K562 (cell line): Measurements from ENCODE around the gene CTIF. TPM values are rescaled to one million over a fixed set of nuclear protein-coding genes. Genes with fewer than 3 reads are reported as not detected.

Experiments used
- ATAC-seq: fragments of 200-7000 bp; cut with Tn5 transposase; 3 replicates; pipeline ENCODE4 v1.9.1; 2020; ENCODE audit warnings: moderate library complexity
- BruUV-seq: library from RNA; stranded (reverse); fragments of 400-500 nt; replicated peaks from 2 replicates; lab custom pipeline; 2021; lab: Mats Ljungman, UMichigan
- CTCF ChIA-PET: fragments of 300-600 bp; formaldehyde crosslinking; extraction: SDS; loops from one replicate; lab custom pipeline; 2021; ENCODE audit warnings: low intra/inter-chr PET ratio; lab: Yijun Ruan, JAX
- POLR2A ChIA-PET: fragments of 300-600, 350-650 bp; sonication (Branson Sonifier 250); formaldehyde crosslinking; extraction: SDS; loops from one replicate; lab custom pipeline; 2021; ENCODE audit warnings: antibody characterized with exemption, inconsistent platforms; lab: Yijun Ruan, JAX
- DNase-seq, 4 experiments: peaks; one replicate each; pipeline versions ENCODE4 v3.0.0 to v3.0.0-alpha.2; 2011 to 2018; ENCODE audit warnings: low spot score in 3 of 4, mixed read lengths in 3 of 4; ENCODE audit errors: extremely low read depth in 1 of 4
- FAIRE-seq: peaks from 2 replicates; lab custom pipeline; 2011; peaks lifted over from hg19 to GRCh38; lab: Jason Lieb, UNC
- H2AFZ ChIP-seq: 2 replicates; pipeline ENCODE4 v1.6.0; 2011; ENCODE audit warnings: low read depth, low read length, control low read depth, inconsistent platforms
- H3K27ac ChIP-seq: fragments of 200-600 bp; 3 replicates; pipeline ENCODE4 v1.8.0; 2011; ENCODE audit warnings: low read depth, mild to moderate bottlenecking, control low read depth, inconsistent platforms, low read length, moderate library complexity, mixed read lengths; ENCODE audit errors: extremely low read depth
- H3K27me3 ChIP-seq, 2 experiments: fragments of 300-600 bp in 1 of 2; 2 replicates in 1 of 2; 3 replicates in 1 of 2; pipeline versions ENCODE4 v1.6.0 to v1.8.0; 2011; ENCODE audit warnings: inconsistent platforms in 2 of 2, low read length in 2 of 2, mild to moderate bottlenecking in 1 of 2, mixed read lengths in 1 of 2, moderate library complexity in 1 of 2; ENCODE audit not compliant: control insufficient read depth in 2 of 2, insufficient read depth in 2 of 2
- H3K36me3 ChIP-seq: fragments of 300-600 bp; 3 replicates; pipeline ENCODE4 v1.8.0; 2011; ENCODE audit warnings: mild to moderate bottlenecking, low read length, inconsistent platforms; ENCODE audit not compliant: control insufficient read depth, insufficient read depth
- H3K4me1 ChIP-seq, 2 experiments: fragments of 200-600 bp in 1 of 2; replicated peaks in 1 of 2; 2 replicates in 1 of 2; 3 replicates in 1 of 2; pipeline versions ENCODE4 v1.5.1 to v1.8.0; 2011; ENCODE audit warnings: inconsistent platforms in 2 of 2, low read length in 2 of 2, mild to moderate bottlenecking in 1 of 2, mixed read lengths in 1 of 2, moderate library complexity in 1 of 2; ENCODE audit not compliant: control insufficient read depth in 2 of 2, insufficient read depth in 2 of 2
- H3K4me2 ChIP-seq: 2 replicates; pipeline ENCODE4 v1.6.1; 2011; ENCODE audit warnings: low read length, control low read depth, inconsistent platforms, mixed read lengths; ENCODE audit not compliant: insufficient read depth
- H3K4me3 ChIP-seq: fragments of 200-600 bp; sonication (generic), shearing (Covaris generic); 2 replicates; pipeline ENCODE4 v1.5.1; 2016; ENCODE audit warnings: control low read depth, inconsistent platforms
- H3K79me2 ChIP-seq: fragments of 200-600 bp; 3 replicates; pipeline ENCODE4 v1.8.0; 2011; ENCODE audit warnings: low read length, inconsistent platforms; ENCODE audit not compliant: control insufficient read depth, insufficient read depth
- H3K9ac ChIP-seq, 2 experiments: 2 replicates each; pipeline versions ENCODE4 v1.6.0 to v1.6.1; 2011; ENCODE audit warnings: low read depth in 2 of 2, low read length in 2 of 2, control low read depth in 1 of 2, inconsistent platforms in 1 of 2, mild to moderate bottlenecking in 1 of 2, mixed read lengths in 1 of 2; ENCODE audit not compliant: insufficient read depth in 1 of 2
- H3K9me1 ChIP-seq: one replicate; pipeline ENCODE4 v1.6.0; 2011; ENCODE audit warnings: inconsistent platforms, mild to moderate bottlenecking, low read length, moderate library complexity; ENCODE audit not compliant: control insufficient read depth, insufficient read depth
- H3K9me3 ChIP-seq: replicated peaks from 2 replicates; pipeline ENCODE4 v1.5.1; 2011; ENCODE audit warnings: low read depth, low read length, inconsistent platforms; ENCODE audit not compliant: control insufficient read depth, insufficient read depth
- H4K20me1 ChIP-seq: replicated peaks from 2 replicates; pipeline ENCODE4 v1.6.1; 2011; ENCODE audit warnings: low read length, inconsistent platforms, mixed read lengths; ENCODE audit not compliant: control insufficient read depth, insufficient read depth
- ESRRB ChIP-seq: fragments of 250-450 bp; sonication (Bioruptor Pico); IDR thresholded peaks from 2 replicates; pipeline ENCODE4 v1.5.0; 2020; ENCODE audit warnings: mild to moderate bottlenecking, moderate library complexity, borderline replicate concordance
- MXI1 ChIP-seq: IDR thresholded peaks from 2 replicates; pipeline ENCODE4 v1.6.1; 2011; ENCODE audit warnings: low read depth, mild to moderate bottlenecking, improper control_type of control experiment, low read length
- NR4A1 ChIP-seq, 2 experiments: fragments of 250-450 bp in 1 of 2; fragments of 450-650 bp in 1 of 2; sonication (Bioruptor Pico) in 1 of 2; IDR thresholded peaks; 2 replicates each; pipeline versions ENCODE4 v1.4.0 to v1.6.1; 2016 to 2020; ENCODE audit warnings: mild to moderate bottlenecking in 2 of 2, missing compliant biosample characterization in 1 of 2, missing genetic modification characterization in 1 of 2, moderate library complexity in 1 of 2
- SIX5 ChIP-seq, 2 experiments: IDR thresholded peaks; 2 replicates each; pipeline ENCODE4 v1.6.1; 2011; ENCODE audit warnings: low read length in 2 of 2, borderline replicate concordance in 1 of 2, low read depth in 1 of 2, mild to moderate bottlenecking in 1 of 2, moderate library complexity in 1 of 2; ENCODE audit not compliant: insufficient read depth in 1 of 2
- TEAD1 ChIP-seq, 2 experiments: fragments of 450-650 bp in 1 of 2; sonication (generic) in 1 of 2; formaldehyde crosslinking; IDR thresholded peaks; 2 replicates each; pipeline versions ENCODE4 v1.4.0 to v1.8.0; 2020 to 2022; ENCODE audit warnings: mild to moderate bottlenecking in 2 of 2, missing genetic modification reagents in 1 of 2
- ZNF384 ChIP-seq: IDR thresholded peaks from 2 replicates; pipeline ENCODE4 v1.6.1; 2012; ENCODE audit warnings: low read depth, low read length, improper control_type of control experiment
- whole genome bisulfite sequencing: fragments of 100-300 bp; shearing (Covaris generic); methylation state at CpG from one replicate; pipeline ENCODE4 v1.1.6; 2016; ENCODE audit warnings: low coverage, mixed read lengths; ENCODE audit not compliant: insufficient coverage; ENCODE audit errors: missing lambda C conversion rate; 5-methylcytosine and 5-hydroxymethylcytosine counted together
- in situ Hi-C: fragments of 300-500 bp; cut with MboI; formaldehyde crosslinking; loops from 4 replicates; pipeline ENCODE4 v1.15.0; 2018; ENCODE audit warnings: inconsistent platforms, mixed read lengths
- intact Hi-C: fragments of 100-400 bp; cut with micrococcal nuclease; formaldehyde crosslinking; loops from 2 replicates; pipeline ENCODE4 v1.14.2; 2022
- polyA plus RNA-seq, 8 experiments: library from polyadenylated mRNA; depleted of rRNA in 4 of 8; stranded (reverse) in 5 of 8; unstranded in 3 of 8; fragments of >200 nt; fragmentation: Nextera tagmentation in 2 of 8; fragmentation: Illumina TruSeq in 1 of 8; extraction: Ambion mirVana in 2 of 8; extraction: Trizol in 1 of 8; gene quantifications; 2 replicates each; pipeline versions ENCODE4 v1.2.1 to v1.2.3, GENCODE V29; 2011 to 2014; ENCODE audit warnings: inconsistent platforms in 1 of 8, missing spikeins in 1 of 8
- total RNA-seq, 7 experiments: library from RNA; depleted of rRNA in 6 of 7; stranded (reverse); fragments of >200 nt in 6 of 7; fragmentation: Illumina TruSeq in 2 of 7; extraction: Trizol in 2 of 7; gene quantifications; 2 replicates each; pipeline versions ENCODE4 v1.2.1 to v1.2.3, GENCODE V29; 2011 to 2021; ENCODE audit warnings: low replicate concordance in 1 of 7
- TF ChIP-seq, protein P1 (sequence below): fragments of 250-450 bp; sonication (Bioruptor Pico); IDR thresholded peaks from 2 replicates; pipeline ENCODE4 v1.5.0; 2021; ENCODE audit warnings: mild to moderate bottlenecking, moderate library complexity
- TF ChIP-seq, protein P2 (sequence below), 2 experiments: fragments of 200-800 bp in 1 of 2; sonication (Bioruptor generic) in 1 of 2; sonication (generic) in 1 of 2; formaldehyde crosslinking in 1 of 2; IDR thresholded peaks in 1 of 2; conservative IDR thresholded peaks in 1 of 2; 2 replicates each; pipeline versions ENCODE4 v1.5.0 to v1.6.1; 2016 to 2020; ENCODE audit warnings: missing compliant biosample characterization in 1 of 2, missing genetic modification characterization in 1 of 2, missing genetic modification reagents in 1 of 2
- TF ChIP-seq, protein P3 (sequence below): sonication (generic); formaldehyde crosslinking; IDR thresholded peaks from 2 replicates; pipeline ENCODE4 v1.8.0; 2023; ENCODE audit warnings: mild to moderate bottlenecking, missing genetic modification reagents
- TF ChIP-seq, protein P4 (sequence below): sonication (generic); formaldehyde crosslinking; IDR thresholded peaks from 2 replicates; pipeline ENCODE4 v1.8.0; 2022; ENCODE audit warnings: missing genetic modification reagents, mild to moderate bottlenecking, moderate library complexity, borderline replicate concordance

CTIF gene
- total and polyA plus RNA-seq, 9 of the 15 experiments (the other 6 are each of a cell fraction or from before 2014, with no cell fraction given) = 0.17 to 11.5 (median 2.2) TPM

DNA sequence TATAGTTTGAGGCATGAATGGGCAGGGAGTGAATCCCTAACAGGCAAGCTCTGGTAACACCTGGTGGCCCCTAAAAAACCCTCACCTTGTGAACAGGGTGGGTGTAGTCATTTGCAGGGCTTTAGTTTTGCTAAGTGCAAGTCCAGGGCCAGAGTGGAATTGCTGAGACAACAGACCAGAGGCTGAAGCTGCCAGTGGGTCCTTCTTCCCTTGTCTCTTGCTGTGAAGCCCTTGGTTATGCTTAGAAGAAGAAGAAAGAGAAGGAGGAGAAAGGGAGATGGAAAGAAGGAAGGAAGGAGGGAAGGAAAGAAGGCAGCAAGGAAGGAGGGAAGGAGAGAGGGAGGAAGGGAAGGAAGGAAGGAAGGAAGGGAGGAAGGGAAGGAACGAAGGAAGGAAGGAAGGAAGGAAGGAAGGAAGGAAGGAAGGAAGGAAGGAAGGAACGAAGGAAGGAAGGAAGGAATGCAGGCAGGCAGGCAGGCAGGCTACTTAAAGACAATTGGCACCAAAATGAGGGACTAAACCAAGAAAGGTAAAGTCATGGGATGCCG is 366.1 kb downstream of the CTIF start:
- no peaks in the 10 kb centered on the region for H3K27me3 ChIP-seq
- H3K27ac ChIP-seq = no peak overlapping the region
- no peaks in the 10 kb centered on the region for H3K79me2 ChIP-seq
- in situ Hi-C loops (no loop called here), intact Hi-C loops (no loop called here)
- no peak overlapping the region for H3K9ac ChIP-seq
- H3K9me3 ChIP-seq = no peaks in the 10 kb centered on the region
- WGBS = 33% methylated on average over 2 of the region's 3 CpGs
- H4K20me1 ChIP-seq = no peaks in the 10 kb centered on the region
- no peak overlapping the region for H2AFZ ChIP-seq
- H3K9me1 ChIP-seq = no peaks in the 10 kb centered on the region
- BruUV-seq = no TSS peak
- FAIRE-seq (no peak), ATAC-seq (no peak), DNase-seq (no peak)
- H3K4me1 ChIP-seq = peaks cover 11 to 12% of the 10 kb centered on the region in 2 experiments
- no peak overlapping the region for H3K4me2 ChIP-seq
- H3K36me3 ChIP-seq = no peaks in the 10 kb centered on the region
- ChIA-PET POLR2A (interaction anchor here (0.6 kb wide), 1 partner anchor 27 kb away, joined by 5 read pairs; no protein-coding TSS in a partner anchor), CTCF (no interaction called here)
- no peak overlapping the region for H3K4me3 ChIP-seq
- TF ChIP-seq SIX5 (IDR thresholded peaks at IDR 0.05; ENCODE audit: borderline replicate concordance in 1 of 2, insufficient read depth in 1 of 2, low read depth in 1 of 2, low read length in 2 of 2) (no peak), MXI1 (no peak), NR4A1 (CRISPR knock-in tag; IDR thresholded peaks at IDR 0.05) (no peak), NR4A1 (tag; IDR thresholded peaks at IDR 0.05) (no peak), TEAD1 (CRISPR knock-in tag; IDR thresholded peaks at IDR 0.05) (no peak), ESRRB (CRISPR knock-in tag) (no peak), ZNF384 (no peak)
- TF ChIP-seq, protein P1, sequence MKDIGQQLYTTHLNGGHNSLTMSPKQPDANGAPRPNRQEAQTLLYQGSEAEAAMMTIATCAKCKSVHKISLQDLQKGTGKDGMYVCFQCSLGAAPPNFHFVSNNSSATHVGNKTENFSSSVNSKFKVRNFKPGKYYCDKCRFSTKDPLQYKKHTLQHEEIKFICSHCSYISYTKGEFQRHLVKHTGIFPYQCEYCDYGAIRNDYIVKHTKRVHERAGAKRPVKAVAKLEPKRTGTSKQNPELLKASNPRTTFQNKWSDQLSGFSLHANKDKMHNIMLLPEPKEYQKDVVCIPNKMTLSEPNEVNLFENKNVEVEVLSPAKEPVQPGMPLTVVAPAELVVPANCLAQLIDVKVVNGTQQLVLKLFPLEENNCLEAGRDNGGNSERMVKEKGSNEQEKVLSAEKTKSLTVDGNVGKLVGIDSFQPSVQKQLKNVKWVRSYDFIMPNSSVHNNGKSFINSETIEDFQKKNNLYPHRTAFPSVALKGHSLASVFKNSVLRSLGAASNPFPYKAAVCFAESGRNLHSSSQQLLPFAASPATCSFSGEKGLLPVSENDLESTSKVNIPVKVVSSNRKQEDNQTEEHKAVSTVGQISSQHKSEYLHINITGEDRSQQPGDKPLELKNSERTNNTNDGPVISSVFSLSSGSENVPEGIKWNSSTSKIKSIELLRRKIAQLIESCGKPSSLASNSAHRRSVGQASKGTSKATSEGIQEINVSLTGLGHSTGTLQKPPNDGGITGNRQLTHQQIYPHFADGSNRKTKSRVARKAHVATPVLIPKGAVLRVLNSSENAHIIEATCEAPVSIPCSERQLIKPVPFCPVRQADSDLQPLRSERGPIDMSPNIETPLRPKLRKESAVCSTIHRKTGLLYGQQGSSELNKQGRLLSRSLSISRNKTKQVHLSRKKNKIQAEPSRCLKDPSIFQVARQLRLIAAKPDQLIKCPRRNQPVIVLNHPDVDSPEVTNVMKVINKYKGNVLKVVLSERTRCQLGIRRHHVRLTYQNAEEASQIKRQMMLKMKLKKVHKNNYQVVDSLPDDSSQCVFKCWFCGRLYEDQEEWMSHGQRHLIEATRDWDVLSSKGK (CRISPR knock-in tag) = no peak
- TF ChIP-seq, protein P2, sequence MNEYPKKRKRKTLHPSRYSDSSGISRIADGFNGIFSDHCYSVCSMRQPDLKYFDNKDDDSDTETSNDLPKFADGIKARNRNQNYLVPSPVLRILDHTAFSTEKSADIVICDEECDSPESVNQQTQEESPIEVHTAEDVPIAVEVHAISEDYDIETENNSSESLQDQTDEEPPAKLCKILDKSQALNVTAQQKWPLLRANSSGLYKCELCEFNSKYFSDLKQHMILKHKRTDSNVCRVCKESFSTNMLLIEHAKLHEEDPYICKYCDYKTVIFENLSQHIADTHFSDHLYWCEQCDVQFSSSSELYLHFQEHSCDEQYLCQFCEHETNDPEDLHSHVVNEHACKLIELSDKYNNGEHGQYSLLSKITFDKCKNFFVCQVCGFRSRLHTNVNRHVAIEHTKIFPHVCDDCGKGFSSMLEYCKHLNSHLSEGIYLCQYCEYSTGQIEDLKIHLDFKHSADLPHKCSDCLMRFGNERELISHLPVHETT (CRISPR knock-in tag; conservative IDR thresholded peaks at IDR 0.05 in 1 of 2, IDR thresholded peaks at IDR 0.05 in 1 of 2) = no peak
- TF ChIP-seq, protein P3, sequence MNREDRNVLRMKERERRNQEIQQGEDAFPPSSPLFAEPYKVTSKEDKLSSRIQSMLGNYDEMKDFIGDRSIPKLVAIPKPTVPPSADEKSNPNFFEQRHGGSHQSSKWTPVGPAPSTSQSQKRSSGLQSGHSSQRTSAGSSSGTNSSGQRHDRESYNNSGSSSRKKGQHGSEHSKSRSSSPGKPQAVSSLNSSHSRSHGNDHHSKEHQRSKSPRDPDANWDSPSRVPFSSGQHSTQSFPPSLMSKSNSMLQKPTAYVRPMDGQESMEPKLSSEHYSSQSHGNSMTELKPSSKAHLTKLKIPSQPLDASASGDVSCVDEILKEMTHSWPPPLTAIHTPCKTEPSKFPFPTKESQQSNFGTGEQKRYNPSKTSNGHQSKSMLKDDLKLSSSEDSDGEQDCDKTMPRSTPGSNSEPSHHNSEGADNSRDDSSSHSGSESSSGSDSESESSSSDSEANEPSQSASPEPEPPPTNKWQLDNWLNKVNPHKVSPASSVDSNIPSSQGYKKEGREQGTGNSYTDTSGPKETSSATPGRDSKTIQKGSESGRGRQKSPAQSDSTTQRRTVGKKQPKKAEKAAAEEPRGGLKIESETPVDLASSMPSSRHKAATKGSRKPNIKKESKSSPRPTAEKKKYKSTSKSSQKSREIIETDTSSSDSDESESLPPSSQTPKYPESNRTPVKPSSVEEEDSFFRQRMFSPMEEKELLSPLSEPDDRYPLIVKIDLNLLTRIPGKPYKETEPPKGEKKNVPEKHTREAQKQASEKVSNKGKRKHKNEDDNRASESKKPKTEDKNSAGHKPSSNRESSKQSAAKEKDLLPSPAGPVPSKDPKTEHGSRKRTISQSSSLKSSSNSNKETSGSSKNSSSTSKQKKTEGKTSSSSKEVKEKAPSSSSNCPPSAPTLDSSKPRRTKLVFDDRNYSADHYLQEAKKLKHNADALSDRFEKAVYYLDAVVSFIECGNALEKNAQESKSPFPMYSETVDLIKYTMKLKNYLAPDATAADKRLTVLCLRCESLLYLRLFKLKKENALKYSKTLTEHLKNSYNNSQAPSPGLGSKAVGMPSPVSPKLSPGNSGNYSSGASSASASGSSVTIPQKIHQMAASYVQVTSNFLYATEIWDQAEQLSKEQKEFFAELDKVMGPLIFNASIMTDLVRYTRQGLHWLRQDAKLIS = no peak
- TF ChIP-seq, protein P4, sequence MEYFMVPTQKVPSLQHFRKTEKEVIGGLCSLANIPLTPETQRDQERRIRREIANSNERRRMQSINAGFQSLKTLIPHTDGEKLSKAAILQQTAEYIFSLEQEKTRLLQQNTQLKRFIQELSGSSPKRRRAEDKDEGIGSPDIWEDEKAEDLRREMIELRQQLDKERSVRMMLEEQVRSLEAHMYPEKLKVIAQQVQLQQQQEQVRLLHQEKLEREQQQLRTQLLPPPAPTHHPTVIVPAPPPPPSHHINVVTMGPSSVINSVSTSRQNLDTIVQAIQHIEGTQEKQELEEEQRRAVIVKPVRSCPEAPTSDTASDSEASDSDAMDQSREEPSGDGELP (CRISPR knock-in tag) = no peak
